Uterus (tissue), 2 donors: ENCODE measurements around the gene CIB4.

ENCODE experiments used
- POLR2A ChIP-seq, 2 donors: fragments of 450-650 bp; IDR thresholded peaks; one replicate each; pipeline ENCODE4 v1.6.1; 2016; ENCODE audit warnings: antibody characterized with exemption in 2 of 2, mild to moderate bottlenecking in 1 of 2, moderate library complexity in 1 of 2
- TF ChIP-seq, protein P1 (sequence below), 4 experiments: fragments of 200-600 bp in 2 of 4; fragments of 450-650 bp in 2 of 4; sonication (generic) in 2 of 4; IDR thresholded peaks; one replicate each; pipeline ENCODE4 v1.5.1; 2016 to 2019; ENCODE audit warnings: antibody characterized with exemption in 4 of 4, mild to moderate bottlenecking in 2 of 4, moderate library complexity in 1 of 4

DNA sequence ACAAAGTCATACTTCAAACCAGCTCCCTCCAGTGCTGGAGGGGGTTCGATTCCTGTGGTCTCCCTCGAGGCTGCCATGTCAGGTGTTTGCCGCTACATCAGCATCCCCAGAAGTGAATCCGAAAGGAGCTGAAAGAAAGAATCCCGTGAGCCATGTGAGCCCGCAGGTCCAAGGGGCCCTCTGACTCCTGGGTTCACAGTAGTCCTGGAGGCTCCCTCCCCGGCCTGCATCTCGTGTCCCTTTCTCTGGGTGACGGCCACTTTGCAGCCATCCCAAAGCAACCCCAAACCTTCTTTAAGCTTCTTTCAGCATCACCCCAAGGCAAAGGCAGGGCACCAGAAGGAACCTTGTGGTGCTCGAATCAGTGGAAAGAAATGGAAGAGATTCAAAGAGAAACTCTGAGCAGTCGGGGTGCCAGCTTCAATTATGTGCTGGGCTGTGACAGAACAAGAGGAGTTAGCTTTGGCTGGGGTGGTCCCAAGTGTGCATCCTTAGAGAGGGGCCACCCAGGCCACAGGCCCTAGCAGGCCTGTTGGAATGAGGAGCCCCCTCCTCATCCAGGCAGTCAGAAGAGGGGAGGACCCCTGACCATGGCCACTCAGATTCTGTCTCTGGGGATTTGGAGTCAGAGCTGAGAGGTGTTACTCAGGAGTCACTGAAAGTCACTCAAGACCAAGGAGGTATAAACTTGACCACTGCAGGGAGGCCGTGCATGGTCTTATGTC lies 59.7 kb downstream of the CIB4 start:
- TF ChIP-seq, protein P1, sequence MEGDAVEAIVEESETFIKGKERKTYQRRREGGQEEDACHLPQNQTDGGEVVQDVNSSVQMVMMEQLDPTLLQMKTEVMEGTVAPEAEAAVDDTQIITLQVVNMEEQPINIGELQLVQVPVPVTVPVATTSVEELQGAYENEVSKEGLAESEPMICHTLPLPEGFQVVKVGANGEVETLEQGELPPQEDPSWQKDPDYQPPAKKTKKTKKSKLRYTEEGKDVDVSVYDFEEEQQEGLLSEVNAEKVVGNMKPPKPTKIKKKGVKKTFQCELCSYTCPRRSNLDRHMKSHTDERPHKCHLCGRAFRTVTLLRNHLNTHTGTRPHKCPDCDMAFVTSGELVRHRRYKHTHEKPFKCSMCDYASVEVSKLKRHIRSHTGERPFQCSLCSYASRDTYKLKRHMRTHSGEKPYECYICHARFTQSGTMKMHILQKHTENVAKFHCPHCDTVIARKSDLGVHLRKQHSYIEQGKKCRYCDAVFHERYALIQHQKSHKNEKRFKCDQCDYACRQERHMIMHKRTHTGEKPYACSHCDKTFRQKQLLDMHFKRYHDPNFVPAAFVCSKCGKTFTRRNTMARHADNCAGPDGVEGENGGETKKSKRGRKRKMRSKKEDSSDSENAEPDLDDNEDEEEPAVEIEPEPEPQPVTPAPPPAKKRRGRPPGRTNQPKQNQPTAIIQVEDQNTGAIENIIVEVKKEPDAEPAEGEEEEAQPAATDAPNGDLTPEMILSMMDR (IDR thresholded peaks at IDR 0.05), result no peak
- TF ChIP-seq POLR2A (IDR thresholded peaks at IDR 0.05), result no peak
